GM10847 (cell line): ENCODE results near the gene UBXN6.

Experiments
- POLR2A ChIP-seq: IDR thresholded peaks from 2 replicates; pipeline ENCODE4 v1.6.1; 2011; ENCODE audit not compliant: insufficient read length; ENCODE audit errors: extremely low read depth

The UBXN6 gene

DNA sequence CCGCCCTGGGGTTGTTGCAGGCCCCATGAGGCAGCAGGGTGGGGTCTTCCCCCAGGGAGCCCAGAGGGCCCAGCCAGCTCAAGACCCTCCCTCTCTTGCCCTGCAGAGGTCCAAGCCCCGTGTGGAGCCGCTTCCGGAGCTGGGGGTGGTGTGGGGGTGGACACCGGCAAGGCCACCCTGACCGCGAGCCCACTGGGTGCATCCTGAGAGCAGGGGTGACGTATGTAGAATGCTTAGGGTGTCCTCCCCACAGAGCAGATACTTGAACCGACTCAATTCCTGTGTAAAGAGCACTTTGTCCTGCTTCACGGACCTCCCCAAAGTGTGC lies 14.8 kb downstream of the UBXN6 start:
- TF ChIP-seq POLR2A = no peak

DNA sequence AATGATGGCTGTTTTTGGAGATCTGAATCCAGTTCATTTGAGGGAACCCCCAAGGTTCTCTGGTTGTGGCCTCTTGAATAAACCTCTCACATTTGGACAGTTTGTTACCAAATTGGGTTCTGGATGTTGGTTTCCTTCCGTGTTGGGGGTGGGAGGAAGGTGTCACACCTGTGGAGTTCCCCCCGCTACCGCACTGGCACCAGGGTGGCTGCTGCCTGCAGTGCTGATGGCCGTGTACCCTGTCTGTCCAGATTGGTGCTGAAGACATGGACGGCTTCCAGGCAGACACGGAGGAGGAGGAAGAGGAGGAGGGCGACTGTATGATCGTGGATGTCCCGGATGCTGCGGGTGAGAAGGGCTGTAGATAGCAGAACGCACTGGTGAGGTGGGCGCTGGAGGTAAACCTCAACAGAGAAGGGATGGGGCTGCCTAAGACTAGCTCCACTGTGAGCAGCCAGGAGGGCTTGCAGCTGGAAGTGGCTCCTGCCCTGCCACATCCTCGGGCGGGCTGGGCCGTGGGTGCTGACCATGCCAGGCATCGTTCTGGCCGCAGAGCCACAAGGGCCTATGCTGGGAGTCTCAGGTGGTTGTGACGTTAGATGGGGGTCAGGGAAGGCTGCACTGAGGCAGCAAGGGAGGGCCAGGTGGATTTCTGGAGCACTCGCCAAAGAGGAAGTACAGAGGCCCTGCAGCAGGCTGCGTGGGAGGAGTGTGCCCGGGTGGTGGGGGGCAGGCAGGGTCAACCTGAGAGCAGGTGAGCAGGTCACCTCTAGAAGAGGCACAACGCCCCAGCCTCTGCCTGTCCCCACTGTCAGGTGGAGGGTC lies 15.4 kb downstream of the UBXN6 start:
- no peak for TF ChIP-seq POLR2A

DNA sequence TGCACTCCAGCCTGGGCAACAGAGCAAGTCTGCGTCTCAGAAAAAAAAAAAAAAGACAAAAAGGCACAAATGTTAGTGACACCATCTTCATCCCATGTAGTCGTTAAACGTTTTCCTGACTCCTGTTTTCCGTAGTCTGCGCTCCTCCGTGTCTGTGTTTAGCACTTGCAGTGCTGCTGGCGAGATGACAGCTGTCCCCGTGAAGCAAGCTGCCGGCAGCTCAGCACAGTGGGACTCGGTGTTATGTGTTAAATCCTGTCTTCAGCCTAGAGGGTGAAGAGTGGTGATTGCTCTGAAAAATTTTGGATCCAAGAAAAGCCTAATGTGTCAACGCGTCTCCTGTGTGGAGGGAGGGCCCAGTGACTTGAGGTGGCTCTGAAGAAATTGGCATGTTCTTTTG lies 18.4 kb downstream of the UBXN6 start:
- no peak for TF ChIP-seq POLR2A

DNA sequence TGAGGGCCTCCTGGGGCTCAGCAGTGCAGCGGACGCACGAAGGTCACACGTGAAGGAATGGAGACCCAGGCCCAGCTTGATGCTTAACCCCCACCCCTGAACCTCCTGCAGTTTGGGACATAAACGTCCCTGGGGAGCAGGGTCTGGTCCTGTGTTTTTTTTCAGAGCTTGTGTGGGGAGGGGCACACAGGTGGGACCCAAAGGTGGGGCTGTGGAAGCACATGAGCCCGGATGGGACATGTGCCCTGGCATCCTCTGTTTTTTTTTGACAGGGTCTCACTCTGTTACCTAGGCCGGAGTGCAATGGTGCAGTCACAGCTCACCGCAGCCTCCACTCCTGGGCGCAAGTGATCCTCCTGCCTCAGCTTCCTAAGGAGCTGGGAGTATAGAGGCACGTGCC lies 20.5 kb downstream of the UBXN6 start:
- TF ChIP-seq POLR2A = no peak

DNA sequence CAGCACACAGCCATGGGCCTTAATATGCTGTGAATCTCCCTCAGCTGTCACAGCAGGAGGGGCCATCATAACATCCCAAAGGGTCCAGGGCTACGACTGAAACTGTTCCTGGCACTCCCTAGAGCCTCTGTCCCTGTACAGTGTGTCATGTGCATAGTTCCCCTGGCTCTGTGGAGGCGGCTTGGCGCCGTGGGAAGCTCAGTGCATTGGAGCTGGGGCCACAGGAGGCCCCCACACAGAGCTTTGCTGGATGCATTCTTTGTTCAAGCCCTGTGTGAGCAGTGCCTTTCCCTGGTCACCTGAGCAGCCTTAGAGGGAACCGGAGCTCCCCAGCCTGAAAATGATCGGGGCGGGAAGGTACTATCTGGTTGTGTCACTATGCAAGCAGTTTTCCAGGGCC lies 21.4 kb downstream of the UBXN6 start:
- TF ChIP-seq POLR2A = no peak

DNA sequence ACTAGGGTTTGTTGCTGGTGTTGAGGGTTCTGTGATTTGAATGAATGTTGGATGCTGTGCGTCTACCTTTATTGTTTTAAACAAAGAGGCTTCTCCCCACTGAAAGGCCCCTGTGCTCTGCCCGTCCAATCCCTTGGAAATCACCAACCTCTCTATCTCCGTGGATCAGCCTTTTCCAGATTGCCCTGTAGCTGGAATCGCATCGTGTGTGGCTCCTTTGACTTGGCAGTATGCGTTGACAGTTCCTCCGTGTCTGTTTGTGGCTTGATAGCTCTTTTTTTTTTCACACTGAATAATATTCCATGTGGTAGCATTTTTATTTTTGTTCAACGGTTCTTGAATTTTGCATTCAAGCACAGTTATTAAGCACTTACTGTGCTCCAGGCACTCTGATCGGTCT lies 23.2 kb downstream of the UBXN6 start:
- TF ChIP-seq POLR2A = no peak

DNA sequence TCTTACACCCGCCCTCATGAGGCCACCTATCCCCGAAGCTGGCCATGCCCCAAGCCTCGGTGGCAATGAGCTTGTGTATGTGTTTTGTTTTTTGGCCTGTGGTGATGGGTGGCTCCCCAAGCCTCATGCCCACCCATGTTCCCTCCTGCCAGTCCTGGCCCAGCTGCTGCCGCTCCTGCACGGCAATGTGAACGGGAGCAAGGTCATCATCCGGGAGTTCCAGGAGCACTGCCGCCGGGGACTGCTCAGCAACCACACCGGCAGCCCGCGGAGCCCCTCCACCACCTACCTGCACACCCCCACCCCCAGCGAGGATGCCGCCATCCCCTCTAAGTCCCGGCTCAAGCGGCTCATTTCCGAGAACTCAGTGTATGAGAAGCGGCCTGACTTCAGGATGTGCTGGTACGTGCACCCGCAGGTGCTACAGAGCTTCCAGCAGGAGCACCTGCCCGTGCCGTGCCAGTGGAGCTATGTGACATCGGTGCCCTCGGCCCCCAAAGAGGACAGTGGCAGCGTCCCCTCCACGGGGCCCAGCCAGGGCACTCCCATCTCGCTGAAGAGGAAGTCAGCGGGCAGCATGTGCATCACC lies 24.6 kb downstream of the UBXN6 start:
- TF ChIP-seq POLR2A = no peak

DNA sequence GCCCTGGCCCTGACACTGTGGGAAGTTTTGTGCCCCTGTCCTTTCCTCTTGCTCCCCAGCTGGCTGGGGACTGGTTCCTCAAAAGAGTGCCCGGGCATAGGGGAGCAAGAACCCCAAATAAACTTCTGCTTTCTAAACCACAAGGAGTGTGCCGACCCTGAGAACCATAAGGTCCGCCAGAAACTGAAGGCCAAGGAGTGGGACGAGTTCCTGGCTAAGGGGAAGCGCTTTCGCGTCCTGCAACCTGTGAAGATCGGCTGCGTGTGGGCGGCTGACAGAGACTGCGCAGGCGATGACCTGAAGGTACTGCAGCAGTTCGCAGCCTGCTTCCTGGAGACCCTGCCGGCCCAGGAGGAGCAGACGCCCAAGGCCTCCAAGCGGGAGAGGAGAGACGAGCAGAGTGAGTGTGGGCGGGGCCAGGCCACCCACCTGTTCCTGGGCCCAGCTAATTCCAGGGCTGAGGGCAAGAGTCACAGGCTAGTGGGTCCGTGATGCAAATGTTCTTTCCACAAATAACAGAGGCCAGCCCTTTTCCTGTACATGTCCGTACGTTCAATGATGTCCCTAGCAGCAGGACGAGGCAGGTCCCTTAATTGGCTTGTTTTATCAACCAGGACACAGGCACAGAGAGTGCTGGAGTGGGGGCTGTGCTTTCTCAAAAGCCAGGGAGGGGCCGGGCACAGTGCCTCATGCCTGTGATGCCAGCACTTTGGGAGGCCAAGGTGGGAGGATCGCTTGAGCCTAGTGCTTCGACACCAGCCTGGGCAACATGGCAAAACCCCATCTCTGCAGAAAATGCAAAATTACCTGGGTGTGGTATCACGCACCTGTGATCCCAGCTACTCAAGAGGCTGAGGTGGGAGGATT lies 25.6 kb downstream of the UBXN6 start:
- no peak for TF ChIP-seq POLR2A

DNA sequence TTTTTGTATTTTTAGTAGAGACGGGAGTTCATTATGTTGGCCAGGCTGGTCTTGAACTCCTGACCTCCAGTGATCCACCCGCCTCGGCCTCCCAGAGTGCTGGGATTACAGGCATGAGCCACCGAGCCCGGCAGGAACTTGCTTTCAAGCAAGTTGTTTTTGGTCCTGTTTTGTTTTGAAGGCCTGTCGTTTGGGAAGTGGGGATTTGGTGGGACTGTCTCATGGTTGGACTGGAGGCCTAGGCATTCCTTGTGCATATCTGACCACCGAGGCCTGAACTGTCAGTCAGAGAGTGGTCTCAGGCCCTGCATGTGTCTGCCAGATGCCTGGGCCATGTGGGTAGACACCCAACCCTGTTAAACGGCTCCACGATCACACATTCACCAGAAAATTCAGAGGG lies 26.3 kb downstream of the UBXN6 start:
- TF ChIP-seq POLR2A = no peak

DNA sequence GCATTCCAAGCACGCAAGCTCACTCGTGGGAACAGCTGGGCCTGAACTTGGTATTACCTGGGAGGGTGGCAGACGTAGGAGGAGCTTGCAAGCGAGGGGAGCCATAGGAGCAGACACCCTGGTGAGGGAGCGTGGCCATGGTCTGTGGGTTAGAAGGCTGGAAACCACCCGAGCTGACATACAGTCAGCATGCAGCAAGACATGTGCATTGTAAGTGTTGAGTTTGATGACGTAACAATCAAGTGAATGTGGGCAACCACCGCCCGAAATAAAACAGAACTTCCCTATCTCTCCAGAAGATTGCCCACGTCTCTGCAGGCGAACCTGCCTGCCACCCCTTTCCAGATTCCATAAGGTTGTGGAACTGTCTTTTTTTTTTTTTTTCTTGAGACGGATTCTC lies 26.8 kb downstream of the UBXN6 start:
- TF ChIP-seq POLR2A = no peak

DNA sequence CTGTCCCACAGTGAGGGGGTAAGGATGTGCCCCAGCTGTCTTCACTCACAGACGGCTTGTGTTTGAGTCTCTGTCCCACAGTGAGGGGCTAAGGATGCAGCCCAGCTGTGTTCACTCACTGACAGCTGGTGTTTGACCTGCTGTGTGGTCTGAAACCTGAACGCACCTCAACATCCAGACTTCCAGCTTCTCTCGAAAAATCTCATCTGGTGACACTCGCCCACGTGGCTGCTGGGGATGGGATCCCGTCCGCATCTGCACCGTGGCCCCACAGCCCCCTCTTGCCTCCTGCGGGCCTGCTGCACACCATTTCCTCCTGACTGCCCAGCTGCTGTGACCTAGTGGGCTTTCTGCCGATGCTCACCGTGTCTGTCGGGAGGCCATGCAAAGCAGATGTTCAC lies 27.8 kb downstream of the UBXN6 start:
- TF ChIP-seq POLR2A = no peak

DNA sequence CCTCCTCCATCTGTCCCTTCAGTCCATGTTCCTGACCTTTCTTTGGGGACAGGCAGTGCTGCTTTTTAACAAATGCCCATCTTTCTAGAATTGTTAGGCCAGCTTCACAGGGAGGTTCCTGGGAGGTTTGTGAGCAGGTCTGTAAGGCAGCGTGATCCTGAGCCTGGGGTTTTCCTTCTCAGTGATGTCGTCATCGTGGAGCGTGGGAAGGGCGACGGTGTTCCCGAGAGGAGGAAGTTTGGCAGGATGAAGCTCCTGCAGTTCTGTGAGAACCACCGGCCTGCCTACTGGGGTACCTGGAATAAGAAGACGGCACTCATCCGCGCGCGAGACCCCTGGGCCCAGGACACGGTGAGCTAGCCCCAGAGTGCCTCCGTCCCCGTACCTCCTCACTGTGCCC lies 28.3 kb downstream of the UBXN6 start:
- TF ChIP-seq POLR2A = no peak

DNA sequence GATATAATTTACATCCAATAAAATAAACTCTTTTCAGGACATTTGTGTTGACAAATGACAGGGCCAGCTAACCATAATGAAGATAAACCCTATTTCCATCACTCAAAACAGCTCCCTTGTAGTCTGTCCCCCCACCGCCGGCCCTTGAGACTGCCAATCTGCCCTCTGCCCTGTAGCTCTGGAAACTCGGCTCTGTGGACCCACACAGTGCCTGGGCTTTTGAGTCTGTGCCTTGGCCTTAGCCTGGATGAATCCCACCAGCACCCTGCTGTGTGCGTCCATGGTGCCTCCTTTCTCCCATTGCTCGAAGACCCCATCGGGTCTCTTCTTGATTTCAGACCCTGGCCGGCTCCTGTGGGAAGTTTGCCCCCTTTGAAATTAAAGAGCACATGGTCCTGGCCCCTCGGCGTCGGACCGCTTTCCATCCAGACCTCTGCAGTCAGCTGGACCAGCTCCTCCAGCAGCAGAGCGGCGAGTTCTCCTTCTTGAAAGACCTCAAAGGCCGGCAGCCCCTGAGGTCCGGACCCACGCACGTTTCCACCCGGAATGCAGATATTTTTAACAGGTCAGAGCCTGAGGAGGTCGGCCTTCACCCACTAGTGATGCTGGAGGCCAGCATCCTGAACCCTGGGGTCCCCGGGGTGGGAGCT lies 29.1 kb downstream of the UBXN6 start:
- TF ChIP-seq POLR2A = no peak

DNA sequence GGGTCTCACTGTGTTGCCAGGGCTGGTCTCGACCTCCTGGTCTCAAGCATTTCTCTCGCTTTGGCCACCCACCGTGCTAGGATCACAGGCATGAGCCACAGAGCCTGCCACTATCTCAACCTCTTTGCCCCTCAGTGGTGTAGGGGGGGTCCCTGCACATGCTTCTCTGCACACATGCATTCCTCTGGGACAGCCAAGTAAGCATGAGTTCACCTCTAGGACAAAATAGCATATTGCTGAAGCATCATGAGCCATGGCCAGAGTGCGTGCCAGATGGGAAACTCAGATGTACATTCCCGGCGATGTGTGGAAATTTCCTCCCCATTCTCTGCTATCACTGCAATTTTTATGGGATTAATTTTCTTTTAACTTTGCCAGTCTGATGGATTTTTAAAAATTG lies 32.1 kb downstream of the UBXN6 start:
- no peak for TF ChIP-seq POLR2A

DNA sequence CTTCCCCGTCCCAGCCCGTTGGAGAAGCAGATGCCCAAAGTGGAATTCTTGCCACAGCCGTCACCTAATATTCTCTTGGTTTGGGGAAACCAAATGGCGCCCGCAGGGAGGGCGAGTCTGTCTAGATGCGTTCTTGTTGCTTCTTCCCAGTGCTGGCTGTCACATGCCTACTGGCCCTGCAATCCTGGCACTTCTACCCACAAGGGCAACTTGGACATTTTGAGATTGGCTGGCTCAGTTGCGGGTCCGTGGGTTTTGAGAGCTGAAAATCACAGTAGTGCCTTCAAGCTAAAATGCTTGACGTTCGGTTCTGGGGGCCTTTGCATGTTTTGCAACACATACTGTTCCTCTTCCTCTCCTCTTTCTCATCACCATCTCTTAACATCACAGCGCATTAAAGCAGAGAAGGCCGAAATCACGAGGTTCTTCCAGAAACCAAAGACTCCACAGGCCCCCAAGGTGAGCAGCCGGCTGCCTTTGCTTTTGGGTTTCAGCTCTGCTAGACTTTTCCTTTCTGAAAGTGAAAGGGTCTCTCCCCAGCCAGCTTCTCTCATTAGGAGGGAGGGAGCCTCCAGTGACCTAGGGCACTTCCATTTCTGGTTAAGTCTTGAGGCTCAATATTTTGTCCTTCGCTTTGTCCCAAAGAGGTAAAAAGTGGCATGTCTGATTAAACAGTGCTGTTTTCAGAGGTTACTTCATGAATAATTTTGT lies 34.0 kb downstream of the UBXN6 start:
- no peak for TF ChIP-seq POLR2A
